Left kidney (tissue), 8 donors: ENCODE data around the gene VEGFD. TPM values are rescaled to one million over a fixed set of nuclear protein-coding genes. Genes with fewer than 3 reads are reported as not detected.

Source experiments
- DNase-seq: peaks from one replicate; pipeline ENCODE4 v3.0.0-alpha.2; 2013
- long read RNA-seq, 8 donors: transcript quantifications; one replicate each; lab custom pipeline, GENCODE V29; 2026
- polyA plus RNA-seq: library from polyadenylated mRNA; unstranded; fragments of 120-200 nt; gene quantifications from one replicate; pipeline ENCODE4 v1.2.1, GENCODE V29; 2013; ENCODE audit not compliant: insufficient read length

The VEGFD gene, protein sequence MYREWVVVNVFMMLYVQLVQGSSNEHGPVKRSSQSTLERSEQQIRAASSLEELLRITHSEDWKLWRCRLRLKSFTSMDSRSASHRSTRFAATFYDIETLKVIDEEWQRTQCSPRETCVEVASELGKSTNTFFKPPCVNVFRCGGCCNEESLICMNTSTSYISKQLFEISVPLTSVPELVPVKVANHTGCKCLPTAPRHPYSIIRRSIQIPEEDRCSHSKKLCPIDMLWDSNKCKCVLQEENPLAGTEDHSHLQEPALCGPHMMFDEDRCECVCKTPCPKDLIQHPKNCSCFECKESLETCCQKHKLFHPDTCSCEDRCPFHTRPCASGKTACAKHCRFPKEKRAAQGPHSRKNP
- 0.55 TPM for polyA plus RNA-seq
- long read RNA-seq, donor 1: 0 reads
- long read RNA-seq, donor 2: 0 reads
- long read RNA-seq, donor 3: 0 reads
- long read RNA-seq, donor 4: 0 reads
- long read RNA-seq, donor 5: 0 reads
- long read RNA-seq, donor 6: 0 reads
- long read RNA-seq, donor 7: 0 reads
- long read RNA-seq, donor 8: 0 reads

DNA sequence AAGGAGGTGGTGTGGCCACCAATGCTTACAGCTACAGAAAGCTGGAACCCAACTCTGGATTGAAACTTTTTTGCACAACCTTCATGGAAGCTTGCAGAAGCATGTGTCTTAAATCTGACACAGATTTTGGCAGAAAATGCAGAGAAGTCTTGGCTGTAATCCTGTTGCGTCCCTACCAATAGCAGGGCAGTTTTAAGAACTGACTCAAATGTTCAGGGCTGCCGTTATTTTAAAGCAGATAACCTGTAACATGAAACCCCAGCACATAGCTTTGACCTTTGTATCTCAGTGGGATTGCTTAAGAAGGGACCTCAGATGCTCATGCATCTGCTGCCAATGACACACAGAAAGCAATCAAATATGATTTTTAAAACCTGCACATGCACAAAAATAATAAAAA lies at the start of gene VEGFD:
Gene VEGFD, minus strand, starts transcription at position 110 of the 400 bp plus-strand sequence. CDS start 467 bp downstream, outside the sequence.
- no peak for DNase-seq

DNA sequence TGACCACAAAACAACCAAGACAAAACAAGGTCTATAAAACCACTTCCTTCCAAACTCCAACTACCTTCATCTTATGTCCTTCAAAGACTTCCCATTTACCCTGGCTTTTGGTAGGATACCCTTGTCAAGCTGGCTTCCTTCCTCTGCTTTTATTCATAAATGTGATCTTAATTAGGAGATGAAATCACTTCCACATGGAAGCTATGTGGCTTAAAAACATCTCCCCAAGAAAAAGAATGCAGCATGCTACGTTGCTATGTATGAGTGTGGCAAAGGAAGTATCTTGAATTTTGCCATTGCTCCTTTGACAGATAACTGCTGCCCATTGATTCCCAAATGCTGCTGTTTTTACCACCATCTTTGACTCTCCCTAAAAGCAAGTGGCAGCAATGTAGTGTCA lies 46.4 kb upstream of the VEGFD start:
- DNase-seq: no peak

DNA sequence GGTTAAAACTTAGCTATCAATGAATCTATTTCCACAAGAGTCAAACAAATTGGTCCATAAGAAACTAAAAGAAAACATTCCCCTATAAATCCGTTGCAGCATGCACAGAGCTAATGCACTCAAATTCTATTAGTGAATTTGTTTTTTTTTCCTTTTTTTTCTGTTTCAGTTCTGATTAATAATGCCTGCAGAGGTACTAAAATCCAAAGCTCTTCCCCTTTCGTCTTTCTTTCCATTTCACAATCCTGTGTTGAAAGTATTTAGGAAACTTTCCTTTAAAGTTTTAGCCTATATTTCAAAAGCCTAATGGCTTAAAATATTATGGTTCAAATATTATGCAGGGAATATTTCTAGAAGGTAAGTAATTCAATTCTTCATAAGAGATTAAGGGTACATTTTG lies 45.9 kb upstream of the VEGFD start:
- no peak for DNase-seq

DNA sequence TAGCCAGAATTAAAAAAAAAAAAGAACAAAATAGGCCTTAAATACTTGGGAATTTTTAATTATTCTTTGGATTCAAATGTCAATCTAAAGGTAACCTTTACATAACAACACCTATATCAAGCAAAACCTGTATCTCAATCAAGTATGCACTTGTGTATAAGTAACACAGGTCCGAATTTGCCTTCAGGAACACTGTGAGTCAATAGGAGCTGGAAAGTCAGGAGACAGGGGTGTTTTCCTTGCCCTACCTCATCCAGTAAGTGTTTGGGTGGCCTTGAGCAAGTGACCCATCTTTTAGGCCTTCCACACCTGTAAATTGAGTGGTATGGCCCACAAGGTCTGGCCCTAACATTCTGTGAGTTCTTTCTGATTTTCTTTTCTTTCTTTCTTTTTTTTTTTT lies 40.8 kb upstream of the VEGFD start:
- no peak for DNase-seq

DNA sequence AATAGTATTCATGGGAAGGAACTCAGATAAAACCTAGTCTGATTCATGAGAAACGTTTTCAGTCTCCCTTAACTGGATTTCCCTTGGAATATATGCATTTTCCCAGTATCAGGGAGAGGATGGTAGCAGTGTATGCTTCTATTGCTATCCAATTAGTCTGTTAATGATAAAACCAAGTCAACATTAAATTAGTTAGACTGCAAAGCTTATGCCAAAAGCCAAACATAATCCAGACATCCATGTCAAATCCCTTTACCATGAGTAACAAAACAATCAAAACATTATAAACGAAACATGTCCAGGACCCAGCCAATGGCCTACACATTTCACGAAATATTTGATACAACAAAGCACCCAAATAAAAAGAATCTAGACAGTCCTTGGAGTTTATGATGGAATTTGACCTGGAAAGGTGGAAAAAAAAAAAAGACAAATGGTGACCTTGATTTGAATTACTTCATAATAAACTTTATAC lies 34.5 kb upstream of the VEGFD start:
- DNase-seq: no peak

DNA sequence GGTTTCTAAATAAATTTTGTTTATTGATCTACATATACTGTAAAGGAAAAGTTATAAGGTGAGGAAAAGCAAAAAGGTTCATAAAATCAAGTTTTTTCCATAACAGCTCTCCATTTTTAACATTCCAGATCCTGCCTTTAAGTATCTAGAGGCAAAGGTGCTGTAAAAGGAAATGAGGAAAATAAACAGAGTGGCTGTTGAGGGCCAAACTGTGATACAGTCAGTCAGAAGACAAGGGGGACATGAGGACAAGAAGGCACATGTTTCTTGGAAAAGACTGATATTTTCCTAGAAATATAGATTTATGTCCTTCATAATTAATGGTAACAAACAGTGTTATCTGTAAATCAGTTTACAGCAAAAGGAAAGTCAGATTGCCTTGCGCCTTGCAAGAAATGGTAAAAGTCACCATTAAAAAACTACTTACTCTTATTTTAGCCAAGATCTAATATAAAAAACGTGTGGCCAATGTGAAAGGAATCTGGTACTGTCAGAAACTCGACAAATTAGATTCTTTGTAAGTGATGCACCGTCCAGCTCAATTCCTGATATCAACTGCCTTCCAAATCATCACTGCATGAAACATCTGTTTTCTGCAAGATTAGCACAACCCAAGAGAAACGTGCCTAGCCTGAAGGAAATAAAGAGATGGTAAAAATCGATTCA lies 34.0 kb upstream of the VEGFD start:
- no peak for DNase-seq

DNA sequence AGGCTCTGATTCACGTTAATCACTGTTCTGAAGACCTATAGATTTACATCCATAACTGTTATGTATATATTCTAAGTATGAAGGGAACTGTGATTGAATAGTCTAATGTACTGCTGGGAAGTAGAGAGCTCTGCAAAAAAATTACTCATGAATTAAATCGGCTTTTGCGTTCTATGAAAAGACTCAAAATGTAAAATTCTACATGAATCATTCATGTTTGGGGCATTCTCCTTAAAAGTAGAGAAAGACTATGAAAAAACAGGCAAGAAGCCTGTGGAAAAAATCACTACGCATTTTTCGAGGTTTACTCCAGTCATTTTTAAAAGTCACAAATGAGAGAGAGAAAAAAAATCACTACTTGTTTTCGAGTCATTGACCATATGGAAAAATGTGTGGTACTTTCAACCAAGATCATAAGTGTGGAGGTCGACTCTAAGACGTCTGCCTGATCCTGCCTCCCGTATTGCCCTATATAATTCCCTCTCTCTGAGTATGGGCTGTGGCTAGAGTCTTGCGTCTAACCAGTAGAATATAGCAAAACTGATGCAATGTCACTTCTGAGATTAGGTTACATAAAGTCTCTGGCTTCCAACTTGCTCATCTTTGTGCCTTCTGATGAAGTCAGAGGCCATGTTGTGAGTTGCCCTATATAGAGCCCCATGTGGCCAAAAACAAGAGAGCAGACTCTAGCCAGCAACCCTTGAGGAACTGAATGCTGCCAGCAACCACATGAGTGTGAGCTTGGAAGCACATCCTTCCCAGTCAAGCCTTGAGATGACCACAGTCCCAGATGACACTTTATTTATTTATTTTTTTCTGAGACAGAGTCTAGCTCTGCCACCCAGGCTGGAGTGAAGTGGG lies 32.1 kb upstream of the VEGFD start:
- DNase-seq: no peak

DNA sequence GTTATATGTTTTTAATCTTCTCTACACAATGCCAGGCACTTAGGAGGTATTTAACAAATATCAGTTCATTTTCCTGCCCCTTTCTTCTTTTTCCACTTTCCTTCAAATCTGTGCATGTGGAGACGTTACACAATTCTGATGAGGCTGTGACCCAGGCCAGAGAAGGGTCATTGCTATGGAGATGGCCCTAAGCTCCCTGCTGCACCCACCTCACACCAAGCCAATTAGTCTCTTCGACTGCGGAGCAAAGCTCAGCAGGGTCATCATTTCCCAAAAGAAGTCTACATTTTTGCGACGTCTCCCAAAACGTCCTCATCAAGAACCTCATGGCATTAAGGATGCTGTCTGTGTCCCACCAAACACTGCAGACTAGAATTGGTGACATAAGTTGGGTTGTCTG lies 28.9 kb upstream of the VEGFD start:
- no peak for DNase-seq

DNA sequence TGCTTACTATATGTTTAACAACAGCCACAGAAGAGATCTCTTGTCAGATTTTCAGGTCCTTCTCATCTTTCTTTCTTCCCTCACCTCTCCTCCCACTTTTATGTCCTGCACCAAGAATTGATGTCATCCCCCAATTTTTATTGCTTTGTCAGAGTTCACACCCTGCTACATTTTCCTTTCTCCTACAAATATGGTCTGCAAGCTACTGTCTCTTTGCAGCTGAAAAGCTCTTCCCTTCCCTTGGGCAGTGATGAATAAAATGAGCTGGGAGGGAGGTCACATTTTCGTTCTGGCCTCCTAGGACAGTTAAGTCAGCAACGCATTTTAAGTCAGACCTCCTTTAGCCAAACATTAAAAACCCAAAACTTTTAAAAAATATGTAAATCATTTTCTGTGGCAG lies 26.7 kb upstream of the VEGFD start:
- no peak for DNase-seq

DNA sequence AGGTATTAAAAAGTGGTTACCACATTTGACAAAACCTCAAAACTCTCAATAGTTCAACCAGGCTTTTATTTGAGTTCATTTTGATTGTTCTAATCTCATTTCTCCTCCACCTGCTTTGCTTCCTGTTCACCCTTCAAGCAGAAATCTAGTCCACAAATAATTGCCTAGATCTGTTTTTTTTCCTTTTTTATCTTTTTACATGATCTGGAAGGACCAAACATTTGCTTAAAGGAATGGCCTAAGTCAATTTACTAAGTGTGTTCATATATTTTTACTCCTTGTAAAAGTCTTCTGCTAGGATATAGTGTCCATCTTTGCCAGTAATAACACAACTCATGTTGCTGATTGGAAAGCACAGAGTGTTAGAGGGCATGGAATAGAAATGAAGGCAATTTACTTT lies 26.2 kb upstream of the VEGFD start:
- no peak for DNase-seq

DNA sequence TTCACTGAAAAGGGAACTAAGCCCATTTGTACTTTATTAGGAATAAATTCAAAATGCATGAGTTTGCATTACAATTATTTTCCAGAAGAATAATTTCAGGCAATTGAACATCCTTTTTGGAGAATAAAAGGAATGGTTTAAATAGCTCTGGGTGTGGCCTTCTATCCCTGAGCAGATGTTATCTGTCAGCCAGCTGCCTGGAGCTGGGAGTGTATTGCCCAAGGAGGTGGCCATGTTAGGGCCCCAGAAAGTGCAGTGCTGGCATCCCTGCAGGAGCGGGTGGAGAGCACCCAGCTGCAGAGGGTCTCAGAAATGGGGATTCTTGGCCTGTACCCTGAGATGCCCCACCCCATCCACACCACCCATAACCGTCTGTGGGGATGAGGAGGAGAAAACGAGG lies 21.6 kb upstream of the VEGFD start:
- DNase-seq: no peak

DNA sequence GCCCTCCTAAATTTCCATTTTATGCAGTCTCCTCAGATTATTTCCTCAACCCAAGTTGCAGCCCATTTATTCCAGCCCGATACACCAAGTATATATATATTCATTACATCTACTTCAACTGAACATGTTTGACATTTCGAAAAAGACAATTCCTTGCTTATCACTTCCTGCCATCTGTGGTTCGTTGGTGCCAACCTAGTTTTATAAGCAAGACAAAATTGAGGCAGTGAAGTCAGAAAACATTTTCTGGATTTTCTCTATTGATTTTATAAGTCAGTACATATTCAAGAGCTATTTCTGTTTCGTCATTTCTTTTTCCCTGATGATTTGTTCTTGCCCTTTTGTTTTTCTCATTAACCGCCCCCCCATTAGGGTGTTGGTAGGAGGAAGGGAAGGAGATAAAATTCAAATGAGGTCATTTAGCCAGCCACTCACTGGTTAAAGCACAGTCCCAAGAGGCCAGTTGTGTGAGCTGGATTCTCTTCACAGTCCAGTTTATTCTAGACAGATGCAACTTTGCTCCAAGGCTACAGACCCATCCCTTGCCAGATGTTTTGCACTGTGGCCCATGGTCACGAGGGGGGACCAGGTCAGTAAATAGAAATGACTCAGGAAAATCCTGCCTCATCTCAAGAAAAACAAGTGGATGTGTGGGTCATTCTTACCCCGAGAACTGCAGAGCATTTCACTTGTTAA lies 20.3 kb upstream of the VEGFD start:
- DNase-seq: no peak

DNA sequence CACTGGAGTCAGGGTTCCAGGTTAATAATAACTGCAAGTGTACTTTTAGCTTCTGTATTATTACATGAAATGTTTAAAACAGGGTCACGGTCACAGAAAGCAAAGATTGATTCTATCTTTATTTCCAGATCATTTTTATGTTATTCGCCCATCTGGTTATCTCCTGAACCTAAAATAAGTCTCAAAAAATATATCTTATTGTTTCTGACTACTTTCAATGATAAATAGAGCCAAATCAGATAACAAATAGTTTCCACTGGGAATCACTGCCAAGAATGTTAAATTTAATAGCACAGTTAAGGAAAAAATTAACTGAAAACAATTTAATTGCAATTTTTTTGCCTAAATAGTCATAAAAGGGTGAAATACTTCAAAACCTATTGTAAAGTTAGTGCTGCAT lies 17.2 kb upstream of the VEGFD start:
- DNase-seq: no peak

DNA sequence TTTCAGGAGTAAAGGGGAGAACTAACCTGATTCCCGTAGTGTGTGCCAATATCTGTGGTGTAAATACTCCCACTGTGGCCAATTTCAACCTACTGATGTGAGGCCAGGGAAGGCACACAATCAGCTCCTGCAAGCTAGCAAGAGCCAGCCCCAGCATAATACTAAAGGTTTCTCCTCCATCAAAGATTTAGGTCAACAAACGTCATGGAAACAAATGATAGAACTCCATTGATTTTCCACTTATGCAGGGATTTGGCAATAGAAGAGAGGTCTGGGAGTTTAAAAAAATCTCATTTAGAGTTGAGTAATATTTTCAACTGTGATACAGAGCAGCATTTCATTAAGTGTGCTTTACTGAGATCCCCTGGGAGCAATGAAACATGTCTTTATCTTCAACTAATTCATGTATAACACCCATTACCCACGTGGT lies 15.8 kb upstream of the VEGFD start:
- no peak for DNase-seq

DNA sequence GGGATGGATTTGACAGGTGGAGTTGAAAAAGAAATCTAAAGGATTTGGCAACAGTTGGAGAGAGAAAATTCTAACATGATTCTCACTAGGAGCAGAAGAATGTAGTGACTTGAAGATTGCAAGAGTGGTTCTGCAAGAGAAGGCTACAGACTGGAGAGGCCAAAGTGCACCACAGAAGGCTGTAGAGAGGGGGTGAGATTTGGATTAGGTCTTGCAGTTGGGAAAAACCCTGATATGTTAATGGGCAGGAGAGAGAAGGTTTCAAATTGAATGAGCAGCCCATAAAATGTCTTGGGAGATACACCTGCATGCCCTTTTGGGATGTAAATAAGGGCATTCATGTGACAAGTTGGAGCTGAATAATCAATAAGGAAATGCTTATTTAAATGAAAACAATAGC lies 14.7 kb upstream of the VEGFD start:
- DNase-seq: no peak

DNA sequence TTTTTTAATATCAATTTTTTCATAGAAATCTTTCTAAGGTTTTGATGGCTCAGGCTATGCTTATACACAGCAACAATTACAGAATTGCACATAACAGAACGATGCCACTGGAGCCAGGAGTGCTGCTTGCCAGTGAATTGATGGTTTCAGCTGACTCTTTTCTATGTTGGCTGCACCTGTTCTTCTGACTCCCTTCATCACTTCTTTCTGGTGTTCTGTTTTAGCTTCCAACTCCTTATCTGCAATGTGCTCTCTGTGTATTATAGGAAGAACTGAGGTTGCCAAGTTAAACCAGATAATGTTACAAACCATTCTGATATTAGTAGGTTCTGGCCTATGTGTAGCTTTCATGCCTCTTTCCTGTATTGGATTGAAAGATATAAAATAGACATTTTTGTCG lies 11.6 kb upstream of the VEGFD start:
- no peak for DNase-seq

DNA sequence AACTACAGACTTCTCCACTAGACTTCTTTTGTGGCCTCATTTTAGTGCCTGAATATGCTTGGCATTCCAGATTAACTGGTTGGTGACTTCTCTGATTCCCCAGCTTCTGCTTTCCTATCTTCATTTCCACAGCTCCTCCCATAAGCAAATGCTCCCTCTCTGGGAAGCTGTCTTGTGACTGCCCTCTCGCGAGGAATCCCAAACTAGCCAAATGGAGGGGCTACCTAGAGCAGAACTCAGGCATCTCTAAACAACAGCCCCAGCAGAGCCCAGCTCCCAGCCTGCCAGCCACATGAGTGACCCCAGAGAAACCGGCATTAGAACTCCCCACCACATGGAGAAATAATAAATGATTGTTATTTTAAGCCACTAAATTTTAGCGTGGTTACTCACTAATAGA lies 7.6 kb upstream of the VEGFD start:
- DNase-seq: no peak

DNA sequence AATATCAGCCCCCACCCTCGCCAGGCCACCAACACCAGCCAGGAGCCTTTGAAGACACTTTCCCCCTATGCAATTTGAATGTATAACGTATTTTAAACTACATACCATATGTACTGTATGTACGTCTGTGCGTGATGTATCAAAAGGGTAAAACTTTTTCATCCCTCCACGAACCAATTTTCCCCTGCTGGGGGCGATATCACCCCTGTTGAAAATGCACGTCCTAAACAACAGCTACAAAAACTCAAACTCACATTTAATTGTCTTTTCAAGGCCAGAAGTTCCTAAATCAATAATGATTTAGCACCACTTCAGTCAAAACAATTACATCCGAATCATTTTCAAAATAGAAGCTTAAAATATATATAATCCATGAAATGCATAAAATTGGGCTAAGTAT lies 1.4 kb downstream of the VEGFD start:
- no peak for DNase-seq

DNA sequence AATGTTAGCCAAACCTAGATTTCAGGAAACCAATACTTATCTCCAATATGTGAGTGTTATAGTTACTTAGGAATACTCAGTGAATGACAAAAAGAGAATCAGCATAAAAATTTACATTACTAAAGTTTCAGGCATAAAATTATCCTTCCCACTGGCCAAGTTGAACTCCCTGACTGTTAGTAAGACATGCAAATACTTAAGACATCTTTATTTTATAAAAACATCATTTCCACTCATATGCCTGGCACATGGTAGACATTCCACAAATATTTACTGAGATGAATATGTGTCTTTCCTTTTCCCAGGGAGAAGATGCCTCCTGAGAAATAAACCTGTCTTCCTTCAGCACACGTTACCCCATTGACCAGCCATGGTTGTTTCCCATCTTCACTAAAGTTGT lies 7.3 kb downstream of the VEGFD start:
- DNase-seq: no peak

DNA sequence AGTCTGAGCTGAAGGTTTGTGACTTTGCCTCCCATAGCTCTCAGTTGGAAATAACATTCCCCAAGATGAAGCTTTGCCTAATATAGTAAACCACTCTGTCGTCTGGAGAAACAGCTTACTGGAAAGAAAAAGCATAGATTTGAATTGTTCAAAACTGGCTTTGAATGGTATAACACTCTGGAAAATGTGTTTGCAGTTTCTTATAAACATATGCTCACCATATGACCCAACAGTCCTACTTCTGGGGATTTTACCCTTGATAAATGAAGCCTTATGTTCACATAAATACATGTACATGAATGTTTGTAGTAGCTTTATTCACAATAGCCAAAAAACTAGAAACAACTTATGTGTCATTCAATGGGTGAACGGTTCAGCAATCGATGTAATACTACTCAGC lies 10.2 kb downstream of the VEGFD start:
- DNase-seq: no peak

DNA sequence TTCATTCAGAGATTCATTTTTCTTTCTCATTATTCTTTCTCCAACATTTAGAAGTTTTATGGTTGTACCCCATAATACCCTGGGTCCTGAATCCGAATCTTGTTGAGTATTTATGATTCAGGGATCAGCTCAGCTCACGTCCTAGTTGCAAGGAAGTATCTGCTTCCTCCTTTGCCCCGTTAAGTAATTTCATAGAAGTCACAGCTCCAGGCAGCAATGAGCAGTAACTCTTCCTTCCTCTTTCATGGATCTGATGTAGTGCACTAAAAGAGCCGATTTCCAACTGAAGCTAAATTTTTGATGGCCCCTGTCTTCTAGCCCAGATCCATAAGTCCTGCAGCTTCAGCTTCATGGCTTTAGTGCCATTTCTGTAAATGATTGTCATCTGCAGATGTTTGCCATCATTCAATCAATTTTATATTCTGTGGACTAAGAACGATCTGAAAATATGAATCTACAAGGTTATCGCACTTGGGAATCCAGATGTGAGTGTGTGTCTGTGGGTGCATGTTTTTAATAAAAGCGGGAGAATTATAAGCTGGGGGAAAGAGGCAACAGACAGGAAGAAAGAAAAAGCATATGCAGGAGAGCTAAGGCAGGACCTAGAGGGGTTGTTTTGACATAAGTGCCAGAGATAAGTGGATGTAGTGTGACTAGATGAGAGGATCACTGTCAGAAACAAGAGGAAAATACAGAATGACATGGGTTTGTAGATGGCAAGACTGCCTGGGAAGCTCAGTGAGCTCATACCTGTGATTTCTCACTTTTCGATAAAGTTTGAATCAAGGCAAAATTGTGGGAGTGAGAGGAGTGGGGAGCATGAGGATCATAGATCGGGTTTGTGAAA lies 17.5 kb downstream of the VEGFD start:
- no peak for DNase-seq
